ENCODE data around the gene RAX.

The RAX gene

GRCh38 chr18:59268127-59268720 lies 5.0 kb downstream of the RAX start:
- H3K27ac Mint-ChIP-seq: no peak overlapping the region

DNA sequence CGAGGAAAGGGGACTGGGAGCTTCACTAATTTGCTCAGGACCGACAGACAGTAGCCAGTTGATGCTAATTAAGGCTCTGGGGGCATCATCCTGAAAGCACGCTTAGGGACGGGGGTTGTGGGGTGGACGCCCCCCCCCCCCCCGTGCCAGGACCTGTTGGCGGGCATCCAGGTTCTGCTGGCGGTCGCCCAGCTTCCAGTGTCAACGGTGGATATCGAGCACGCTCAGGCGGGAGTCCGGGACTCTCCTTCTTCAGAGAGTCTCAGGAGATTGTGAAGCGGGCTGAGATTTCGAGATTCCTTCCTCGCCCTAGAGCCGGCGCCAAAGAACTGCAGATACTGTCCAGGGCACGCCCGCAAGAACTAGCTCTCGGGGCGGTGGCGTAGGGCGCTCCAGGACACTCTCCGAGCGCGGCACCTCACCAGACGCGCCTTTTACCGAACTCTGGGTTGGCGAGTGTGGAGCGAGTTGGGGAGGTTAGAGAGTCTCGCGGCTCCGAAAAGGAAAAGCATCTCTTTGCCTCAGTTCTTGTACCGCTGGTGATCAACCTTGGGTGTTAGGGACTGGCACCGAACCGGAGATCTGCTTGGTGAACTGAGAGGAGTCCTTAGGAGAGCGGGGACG lies 5.6 kb downstream of the RAX start:
- TF ChIP-seq, protein P1, sequence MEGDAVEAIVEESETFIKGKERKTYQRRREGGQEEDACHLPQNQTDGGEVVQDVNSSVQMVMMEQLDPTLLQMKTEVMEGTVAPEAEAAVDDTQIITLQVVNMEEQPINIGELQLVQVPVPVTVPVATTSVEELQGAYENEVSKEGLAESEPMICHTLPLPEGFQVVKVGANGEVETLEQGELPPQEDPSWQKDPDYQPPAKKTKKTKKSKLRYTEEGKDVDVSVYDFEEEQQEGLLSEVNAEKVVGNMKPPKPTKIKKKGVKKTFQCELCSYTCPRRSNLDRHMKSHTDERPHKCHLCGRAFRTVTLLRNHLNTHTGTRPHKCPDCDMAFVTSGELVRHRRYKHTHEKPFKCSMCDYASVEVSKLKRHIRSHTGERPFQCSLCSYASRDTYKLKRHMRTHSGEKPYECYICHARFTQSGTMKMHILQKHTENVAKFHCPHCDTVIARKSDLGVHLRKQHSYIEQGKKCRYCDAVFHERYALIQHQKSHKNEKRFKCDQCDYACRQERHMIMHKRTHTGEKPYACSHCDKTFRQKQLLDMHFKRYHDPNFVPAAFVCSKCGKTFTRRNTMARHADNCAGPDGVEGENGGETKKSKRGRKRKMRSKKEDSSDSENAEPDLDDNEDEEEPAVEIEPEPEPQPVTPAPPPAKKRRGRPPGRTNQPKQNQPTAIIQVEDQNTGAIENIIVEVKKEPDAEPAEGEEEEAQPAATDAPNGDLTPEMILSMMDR (IDR thresholded peaks at IDR 0.05): no peak
- peaks cover 12% of the 10 kb centered on the region for H3K9me3 Mint-ChIP-seq
- peak overlapping the region; percentile 71 for H3K4me3 Mint-ChIP-seq
- H3K27ac Mint-ChIP-seq: no peak overlapping the region
- H3K36me3 Mint-ChIP-seq (ENCODE audit: low read depth): no peaks in the 10 kb centered on the region
- peaks cover 100% of the 10 kb centered on the region for H3K27me3 Mint-ChIP-seq (ENCODE audit: low read depth, poor library complexity)
- H3K4me1 Mint-ChIP-seq: peaks cover 21% of the 10 kb centered on the region
- no peak for DNase-seq

More at GRCh38 chr18:59268127-59268720, 5.0 kb downstream of the RAX start:
- Mint-ChIP-seq H3K4me3 (peak overlapping the region; percentile 71), H3K9me3 (peaks cover 6% of the 10 kb centered on the region), H3K27me3 (ENCODE audit: low read depth, poor library complexity) (peaks cover 100% of the 10 kb centered on the region), H3K4me1 (peaks cover 21% of the 10 kb centered on the region), H3K36me3 (ENCODE audit: low read depth) (no peaks in the 10 kb centered on the region)
- TF ChIP-seq, protein P1 (IDR thresholded peaks at IDR 0.05): no peak
- DNase-seq: no peak

DNA sequence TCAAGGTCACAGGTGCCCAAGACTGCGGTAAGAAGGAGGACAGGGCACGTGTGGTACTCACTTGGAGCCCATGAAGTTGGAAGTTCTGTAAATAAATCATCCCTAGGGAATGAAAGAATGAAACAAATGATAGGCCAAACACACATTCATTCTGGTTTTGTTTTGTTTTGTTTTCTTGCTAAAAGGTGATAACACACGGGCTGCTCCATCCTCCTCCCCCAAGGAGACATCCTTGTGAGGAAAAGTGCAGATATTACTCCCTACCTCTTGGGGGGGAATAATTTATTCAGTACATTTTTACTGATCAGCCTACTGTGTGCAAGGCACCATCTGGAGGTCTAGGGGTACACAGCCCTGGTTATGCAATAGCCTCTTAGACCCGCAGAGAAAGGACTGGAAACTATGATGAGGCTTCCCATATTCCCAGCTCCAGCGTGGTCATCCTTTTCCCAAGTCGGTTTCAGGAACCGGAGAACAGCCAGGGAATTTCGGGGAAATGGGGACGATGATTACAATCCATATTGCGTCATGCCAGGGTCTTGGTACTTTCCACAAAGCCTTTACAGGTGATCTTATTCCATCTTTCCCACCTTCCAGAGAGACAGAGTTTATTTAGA lies 6.3 kb downstream of the RAX start:
- H3K27me3 Mint-ChIP-seq (ENCODE audit: low read depth, poor library complexity): peaks cover 100% of the 10 kb centered on the region
- H3K36me3 Mint-ChIP-seq (ENCODE audit: low read depth): no peaks in the 10 kb centered on the region
- H3K4me1 Mint-ChIP-seq: peaks cover 21% of the 10 kb centered on the region
- no peak for DNase-seq
- no peak overlapping the region for H3K4me3 Mint-ChIP-seq
- H3K9me3 Mint-ChIP-seq: peaks cover 15% of the 10 kb centered on the region
- TF ChIP-seq, protein P1 (IDR thresholded peaks at IDR 0.05): no peak
- no peak overlapping the region for H3K27ac Mint-ChIP-seq

- Mint-ChIP-seq H3K36me3 (ENCODE audit: low read depth) (no peaks in the 10 kb centered on the region), H3K4me3 (no peak overlapping the region), H3K27ac (no peak overlapping the region), H3K9me3 (peaks cover 21% of the 10 kb centered on the region), H3K4me1 (peaks cover 21% of the 10 kb centered on the region), H3K27me3 (ENCODE audit: low read depth, poor library complexity) (peaks cover 100% of the 10 kb centered on the region)
- no peak for DNase-seq
- TF ChIP-seq, protein P1 (IDR thresholded peaks at IDR 0.05): no peak
Observed at GRCh38 chr18:59266459-59266858, 6.8 kb downstream of the RAX start.

DNA sequence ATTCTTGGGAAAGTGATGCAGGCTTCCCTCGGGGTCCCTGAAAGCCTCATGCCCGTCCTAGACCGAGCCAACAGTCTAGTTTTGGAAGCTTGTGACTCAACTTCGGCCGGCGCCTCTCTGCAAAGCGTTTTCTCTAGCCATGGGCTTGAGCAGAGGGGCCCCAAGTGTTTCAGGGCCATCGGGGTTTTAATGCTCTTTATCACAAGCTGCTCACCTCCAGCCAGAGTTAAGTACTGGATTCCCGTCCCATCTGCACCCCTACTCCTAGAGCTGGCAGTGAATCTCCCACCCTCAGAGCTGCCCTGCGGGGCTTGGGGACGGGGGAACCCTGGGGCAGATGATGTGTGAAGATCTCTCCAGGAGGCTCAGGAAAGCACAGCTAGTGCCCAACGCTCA lies 7.3 kb downstream of the RAX start:
- TF ChIP-seq, protein P1 (IDR thresholded peaks at IDR 0.05): no peak
- Mint-ChIP-seq H3K36me3 (ENCODE audit: low read depth) (no peaks in the 10 kb centered on the region), H3K27ac (no peak overlapping the region), H3K4me1 (peaks cover 21% of the 10 kb centered on the region), H3K9me3 (peaks cover 24% of the 10 kb centered on the region), H3K27me3 (ENCODE audit: low read depth, poor library complexity) (peaks cover 100% of the 10 kb centered on the region), H3K4me3 (no peak overlapping the region)
- DNase-seq: no peak
